Activated CD8-positive, alpha-beta memory T cell treated with anti-CD3 and anti-CD28 coated beads for 24 hours (primary cell): ENCODE measurements around the gene HIVEP1.
"Not testable (repeated sequence)": the region's sequence is repeated elsewhere in the genome, so short reads cannot be mapped to it uniquely, and the experiment has no call there.

Source experiments
- DNase-seq: peaks from one replicate; pipeline ENCODE4 v3.0.0-alpha.2; 2020

HIVEP1 gene

DNA sequence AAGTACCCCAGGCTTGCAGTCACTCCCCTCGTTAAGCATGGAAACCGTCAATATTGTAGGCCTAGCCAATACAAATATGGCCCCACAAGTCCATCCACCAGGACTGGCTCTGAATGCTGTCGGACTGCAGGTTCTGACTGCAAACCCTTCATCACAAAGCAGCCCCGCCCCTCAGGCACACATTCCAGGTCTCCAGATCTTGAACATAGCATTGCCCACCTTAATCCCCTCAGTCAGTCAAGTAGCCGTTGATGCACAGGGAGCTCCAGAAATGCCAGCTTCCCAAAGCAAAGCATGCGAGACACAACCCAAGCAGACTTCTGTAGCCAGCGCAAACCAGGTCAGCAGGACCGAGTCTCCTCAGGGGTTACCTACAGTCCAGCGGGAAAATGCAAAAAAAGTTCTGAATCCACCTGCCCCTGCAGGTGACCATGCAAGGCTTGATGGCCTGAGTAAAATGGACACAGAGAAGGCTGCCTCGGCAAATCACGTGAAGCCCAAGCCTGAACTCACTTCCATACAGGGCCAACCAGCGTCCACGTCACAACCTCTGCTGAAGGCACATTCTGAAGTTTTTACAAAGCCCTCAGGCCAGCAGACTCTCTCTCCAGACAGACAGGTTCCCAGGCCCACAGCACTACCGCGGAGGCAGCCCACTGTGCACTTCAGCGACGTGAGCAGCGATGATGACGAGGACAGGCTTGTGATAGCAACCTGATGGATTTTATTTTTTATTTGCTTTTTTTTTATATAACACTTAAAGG lies 151.8 kb downstream of the HIVEP1 start:
- no peak for DNase-seq

DNA sequence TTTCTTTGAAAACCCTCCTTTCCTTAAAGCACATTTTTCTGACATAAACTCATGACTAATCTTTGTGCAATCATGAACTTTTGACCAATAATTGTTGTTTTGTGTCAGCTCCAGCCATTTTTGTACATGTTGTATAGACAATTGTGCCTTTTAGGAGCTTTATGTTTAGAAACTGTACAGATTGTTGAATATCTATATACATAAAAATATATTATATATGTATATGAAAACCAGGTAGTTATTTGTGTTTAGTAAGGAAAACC lies 152.3 kb downstream of the HIVEP1 start:
- DNase-seq = no peak

DNA sequence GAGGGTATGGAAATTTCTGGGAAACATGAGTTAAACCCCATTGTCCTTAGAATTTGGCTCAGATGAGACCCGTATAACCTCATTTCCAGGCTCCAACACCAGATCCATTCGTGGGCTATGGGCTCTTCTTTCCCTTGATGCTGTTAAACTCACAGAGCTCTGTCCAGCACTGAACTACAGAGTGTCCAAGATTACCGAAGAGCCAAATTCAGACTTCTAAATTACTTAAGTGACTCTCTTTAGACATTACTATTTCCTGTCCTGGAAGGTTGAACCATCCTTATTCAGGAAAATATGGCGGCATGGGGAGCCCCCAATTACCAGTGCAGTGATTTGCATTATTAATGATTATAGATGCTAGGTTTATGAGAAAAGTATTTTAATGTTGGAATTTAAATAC lies 153.2 kb downstream of the HIVEP1 start:
- DNase-seq = no peak

DNA sequence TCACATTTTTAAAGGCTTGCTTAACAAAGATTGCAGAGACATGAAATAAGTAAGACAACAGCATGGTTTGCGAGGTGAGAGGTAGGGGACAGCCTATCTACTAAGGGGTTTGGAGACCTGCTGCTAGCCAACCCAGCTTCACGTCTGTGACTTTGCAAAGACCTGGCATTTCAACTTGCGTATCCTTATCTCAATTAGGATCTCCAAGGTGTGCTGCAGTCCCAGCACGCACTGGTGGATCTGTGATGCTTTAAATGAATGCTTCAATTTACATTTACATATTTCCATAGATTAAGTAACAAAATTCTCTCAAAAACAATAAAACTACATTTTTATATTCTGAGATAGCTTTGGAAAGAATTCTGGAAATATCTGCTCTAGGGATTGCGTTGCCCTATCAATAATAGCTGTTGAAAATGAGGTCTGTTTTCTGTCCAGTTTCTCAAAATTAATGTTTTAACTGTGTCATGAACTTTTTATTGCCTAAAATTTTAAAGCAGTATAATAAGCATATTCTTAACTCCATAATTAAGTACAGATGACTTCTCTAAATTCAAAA lies 153.7 kb downstream of the HIVEP1 start:
- no peak for DNase-seq

DNA sequence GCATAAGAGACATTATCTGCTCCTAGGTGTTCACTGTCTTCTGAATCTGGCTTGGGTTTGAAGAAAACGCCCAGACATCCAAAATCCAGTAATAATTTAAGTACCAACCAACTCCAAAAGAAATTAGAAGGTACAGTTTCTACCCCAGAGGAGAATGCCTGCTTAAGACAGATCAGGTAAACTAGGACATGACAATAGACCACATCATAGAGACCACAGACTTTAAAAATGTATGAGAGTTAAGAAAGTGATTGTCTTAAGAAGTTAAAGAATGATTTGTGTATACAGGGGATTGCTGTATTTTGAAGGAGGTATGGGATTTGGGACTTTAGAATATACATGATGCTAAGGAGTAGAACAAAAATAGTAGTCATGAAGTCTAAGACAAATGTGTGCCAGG lies 157.3 kb downstream of the HIVEP1 start:
- DNase-seq = no peak

DNA sequence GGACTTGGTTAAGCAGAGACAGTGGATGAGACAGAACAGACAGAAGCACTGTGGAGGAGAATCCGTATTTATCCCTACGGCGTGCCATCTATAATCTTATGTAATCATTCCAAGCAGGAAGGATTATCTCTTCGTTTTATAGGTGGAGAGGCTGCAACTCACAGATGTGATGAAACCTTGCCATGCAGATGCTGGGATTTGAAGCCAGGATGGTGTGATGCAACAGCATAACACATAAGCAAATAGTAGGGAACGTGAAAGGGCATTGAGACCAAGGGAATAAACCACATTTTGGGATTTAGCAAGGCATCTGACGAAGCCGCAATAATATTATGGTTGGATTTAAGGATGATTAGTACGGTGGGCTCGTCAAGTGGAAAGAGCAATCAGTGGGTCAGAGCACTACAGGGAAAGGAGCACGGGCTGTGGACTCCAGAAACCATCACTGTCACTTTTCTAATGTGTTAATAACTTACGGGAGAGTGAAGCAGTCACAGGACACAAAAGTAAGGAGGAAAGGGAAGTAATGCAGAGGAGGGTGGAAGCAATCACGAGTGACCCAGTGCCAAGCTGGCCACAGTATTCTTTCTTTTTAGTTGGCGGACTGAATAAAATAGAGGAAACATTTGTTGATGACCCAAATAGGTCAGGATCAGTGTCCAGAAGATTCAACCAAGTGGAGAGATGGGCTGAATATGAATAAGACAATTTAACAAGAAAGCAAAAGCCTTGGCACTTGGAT lies 158.4 kb downstream of the HIVEP1 start:
- no peak for DNase-seq

DNA sequence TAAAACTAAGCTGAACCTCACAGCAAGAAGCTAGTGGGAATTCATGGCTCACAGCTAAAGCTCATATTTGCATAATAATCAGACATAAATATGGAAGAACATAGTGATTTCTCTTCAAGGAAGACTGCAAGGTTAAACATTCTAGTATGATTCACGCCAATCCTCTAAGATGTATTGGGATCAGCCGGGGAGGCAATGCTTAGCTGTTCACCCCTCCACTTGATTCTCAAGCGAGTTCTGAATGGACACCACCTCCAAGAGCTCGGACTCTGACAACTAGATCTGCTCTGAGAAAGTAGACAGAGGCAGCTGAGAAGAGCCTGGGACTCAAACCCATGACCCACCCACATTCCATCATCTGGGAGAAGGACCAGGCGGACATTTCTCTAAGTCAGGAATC lies 159.6 kb downstream of the HIVEP1 start:
- no peak for DNase-seq

DNA sequence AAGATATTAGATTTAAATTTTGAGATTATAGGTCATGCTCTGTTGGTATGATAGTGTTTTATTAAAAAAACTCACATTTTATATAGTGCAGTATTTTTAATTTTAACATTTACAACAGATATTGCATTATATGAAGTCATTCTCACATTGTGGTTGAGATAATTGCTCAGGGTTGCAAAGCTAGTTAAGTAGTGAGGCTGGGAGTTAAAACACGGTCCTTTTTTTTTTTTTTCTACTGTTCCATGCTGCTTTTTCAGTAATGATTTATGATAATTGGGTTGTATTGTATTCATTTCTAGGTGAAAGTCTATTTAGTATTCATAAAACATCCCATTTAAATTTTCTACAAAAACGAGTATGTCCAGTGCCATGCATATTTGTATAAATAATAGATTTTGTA lies 160.5 kb downstream of the HIVEP1 start:
- no peak for DNase-seq

DNA sequence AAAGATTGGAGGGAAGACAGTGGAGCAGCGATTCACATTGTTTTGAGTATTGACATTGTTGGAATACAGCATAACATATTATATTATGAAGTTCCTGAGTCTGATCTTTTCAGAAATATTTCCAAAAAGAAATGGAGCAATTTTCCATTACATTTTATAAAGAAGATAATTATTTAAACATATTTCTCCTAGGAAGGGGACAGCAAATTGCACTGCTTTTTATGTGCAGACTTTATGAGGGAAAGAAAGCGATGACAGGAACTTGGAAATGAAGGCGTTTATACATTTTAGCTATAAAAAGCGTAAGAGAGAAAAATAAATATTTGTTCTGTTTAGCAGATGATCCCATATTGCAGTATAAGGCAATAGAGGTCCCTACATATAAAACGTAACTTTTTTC lies 161.1 kb downstream of the HIVEP1 start:
- DNase-seq = no peak

DNA sequence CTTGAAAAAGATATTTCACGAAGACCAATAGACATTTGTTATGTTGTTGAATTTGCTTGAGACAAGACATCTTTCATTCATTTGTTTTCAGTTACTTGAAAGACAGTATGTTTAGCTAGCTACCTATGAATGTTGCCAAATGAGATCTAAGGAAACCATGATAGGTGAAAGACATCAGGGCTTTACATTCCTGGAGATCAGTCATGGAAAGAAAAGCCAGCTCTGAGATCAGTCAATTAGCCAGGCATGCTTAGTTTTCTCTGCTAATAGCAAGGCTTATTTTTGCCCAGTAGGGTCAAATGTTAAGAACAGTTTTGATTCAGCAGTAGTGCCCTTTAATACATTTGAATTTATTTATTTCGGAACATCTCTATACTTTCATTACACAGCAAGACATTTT lies 161.5 kb downstream of the HIVEP1 start:
- no peak for DNase-seq

DNA sequence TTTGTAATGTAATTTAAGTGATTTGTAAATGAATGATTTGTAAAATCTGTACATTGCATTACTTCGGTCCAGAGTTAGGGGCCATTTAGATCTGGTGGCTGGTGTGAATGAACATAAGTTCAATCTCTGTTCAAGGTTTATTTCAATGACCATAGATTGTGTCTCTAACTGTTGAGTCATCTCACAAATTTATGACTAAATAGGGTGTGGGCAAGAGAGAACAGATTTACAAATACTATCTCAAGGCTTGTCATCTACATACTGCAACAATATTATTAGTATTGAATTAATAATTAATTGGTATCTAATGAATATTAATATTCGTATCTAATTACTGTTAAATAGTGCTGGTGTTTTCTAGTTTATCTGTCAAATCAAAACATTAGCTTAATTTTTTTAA lies 162.8 kb downstream of the HIVEP1 start:
- no peak for DNase-seq

DNA sequence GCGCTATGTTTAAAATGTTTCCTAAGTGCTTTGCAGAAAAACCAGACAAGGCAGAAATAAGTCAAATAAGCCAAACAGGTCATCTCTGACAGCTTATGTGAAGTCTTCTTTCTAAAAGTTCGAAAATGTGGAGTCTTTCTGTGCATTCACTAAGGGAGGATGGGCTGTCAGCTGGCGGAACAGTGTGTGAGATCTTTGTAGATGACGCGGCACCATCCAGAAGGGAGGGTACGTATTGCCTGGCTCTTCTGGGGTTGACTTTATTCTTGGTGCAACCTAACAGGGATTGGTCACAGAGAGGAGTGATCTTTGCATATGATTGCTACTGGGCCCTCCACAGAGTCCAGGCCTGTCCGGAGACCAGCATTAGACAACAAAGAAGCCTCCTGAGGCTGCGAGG lies 163.5 kb downstream of the HIVEP1 start:
- no peak for DNase-seq

DNA sequence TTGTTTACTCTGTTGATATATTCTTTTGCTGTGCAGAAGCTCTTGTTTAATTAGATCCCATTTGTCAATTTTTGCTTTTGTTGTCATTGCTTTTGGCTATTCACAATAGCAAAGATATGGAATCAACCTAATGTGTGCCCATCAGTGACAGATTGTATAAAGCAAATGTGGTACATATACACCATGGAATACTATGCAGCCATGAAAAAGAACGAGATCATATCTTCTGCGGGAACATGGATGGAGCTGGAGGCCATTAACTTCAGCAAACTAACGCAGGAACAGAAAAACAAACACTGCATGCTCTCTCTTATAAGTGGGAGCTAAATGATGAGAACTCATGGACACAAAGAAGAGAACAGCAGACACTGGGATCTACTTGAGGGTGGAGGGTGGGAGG lies 164.7 kb downstream of the HIVEP1 start:
- not testable (repeated sequence) for DNase-seq

DNA sequence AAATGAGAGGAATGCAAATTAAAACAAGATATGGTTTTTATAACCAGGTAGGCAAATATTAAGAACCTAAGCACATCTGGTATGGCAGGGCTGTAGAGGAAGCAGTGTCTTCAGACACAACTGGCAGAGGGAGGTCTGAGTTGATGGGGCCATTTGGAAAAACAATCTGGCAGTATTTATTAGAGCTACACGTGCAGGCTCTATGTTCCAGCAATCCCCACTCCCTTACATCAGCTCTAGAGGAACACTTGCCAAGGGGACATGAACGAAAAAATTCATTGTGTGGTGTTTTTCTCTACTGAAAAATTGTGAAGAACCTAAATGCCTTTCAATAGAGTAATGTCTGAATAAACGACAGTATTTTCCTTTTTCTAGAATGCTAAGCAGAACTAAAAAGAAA lies 166.4 kb downstream of the HIVEP1 start:
- no peak for DNase-seq

DNA sequence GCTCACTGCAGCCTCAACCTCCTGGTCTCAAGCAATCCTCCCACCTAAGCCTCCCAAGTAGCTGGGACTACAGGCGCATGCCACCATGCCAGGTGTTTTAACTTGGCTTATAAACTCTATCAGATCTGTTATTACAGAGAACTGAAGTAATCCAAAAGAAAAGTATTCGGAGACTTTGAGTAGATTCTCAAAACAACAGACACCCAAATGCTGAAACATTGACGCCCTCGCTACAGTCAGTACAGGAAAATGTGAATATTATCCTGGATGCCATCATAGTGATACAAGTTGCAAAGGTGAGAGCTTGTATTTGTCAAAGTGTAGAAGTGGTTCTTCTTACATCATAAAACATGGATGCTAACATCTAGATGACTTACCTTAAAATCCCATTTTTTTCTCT lies 169.4 kb downstream of the HIVEP1 start:
- no peak for DNase-seq

DNA sequence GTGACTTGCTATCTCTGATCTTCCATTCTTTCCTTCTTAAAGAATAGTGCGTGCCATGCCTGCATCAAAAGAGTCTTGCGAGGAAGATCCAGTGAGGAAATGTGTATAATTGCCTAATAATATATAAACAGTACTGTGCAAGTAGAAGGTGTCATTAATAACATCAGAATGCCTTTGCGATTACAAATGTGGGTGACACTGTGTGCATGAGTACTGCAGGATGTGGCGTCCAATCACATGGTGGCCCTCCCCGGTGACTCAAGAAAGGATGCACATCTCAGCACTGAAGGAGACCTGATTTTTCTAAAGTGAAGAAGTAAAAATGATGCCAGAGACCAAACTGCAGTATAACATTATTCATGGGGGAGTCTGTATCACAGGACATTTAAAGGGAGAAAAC lies 170.6 kb downstream of the HIVEP1 start:
- no peak for DNase-seq

DNA sequence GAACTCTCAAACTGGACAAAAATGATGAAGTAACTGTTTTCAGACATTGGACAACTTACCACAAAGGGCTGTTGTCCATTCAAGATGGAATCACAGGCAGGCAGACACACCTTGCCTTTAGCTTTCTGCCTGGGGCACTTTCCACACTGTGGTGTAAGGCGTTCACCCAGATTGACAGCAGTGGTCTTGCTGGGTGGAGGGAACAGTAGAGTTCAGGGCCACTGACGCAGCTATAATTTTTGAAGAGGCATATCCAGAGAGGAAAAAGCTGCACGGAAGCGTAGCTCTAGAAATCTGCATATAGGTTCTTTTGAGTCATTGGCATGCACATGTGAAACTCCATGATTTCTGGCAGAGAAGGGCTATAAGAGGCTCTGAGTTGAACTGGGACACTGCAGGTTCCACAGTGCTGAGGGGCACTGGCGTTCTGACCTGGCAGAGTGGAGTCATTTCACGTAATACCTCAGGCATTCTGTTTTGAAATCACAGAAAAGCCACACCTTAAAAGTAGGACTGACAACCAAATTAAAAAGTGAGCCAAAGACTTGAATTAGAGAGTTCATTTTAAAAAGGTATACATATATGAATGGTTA lies 173.1 kb downstream of the HIVEP1 start:
- no peak for DNase-seq

DNA sequence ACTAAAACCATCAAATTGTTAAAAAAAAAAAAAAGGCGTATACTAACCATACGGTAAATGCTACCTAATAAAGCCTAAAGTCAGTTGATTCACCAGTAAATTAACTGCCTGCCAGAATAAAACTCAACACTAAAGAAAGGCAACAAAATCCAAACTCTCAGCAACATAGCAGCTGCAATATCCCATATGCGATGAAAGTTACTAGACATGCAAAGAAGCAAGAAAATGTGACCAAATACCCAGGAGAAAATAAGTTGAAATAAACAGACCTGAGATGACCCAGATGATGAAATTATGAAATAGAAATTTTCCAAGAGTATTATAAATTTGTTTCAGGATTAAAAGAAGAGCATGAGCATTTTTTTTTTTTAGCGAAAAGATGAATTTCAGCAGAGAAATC lies 174.4 kb downstream of the HIVEP1 start:
- DNase-seq = no peak

DNA sequence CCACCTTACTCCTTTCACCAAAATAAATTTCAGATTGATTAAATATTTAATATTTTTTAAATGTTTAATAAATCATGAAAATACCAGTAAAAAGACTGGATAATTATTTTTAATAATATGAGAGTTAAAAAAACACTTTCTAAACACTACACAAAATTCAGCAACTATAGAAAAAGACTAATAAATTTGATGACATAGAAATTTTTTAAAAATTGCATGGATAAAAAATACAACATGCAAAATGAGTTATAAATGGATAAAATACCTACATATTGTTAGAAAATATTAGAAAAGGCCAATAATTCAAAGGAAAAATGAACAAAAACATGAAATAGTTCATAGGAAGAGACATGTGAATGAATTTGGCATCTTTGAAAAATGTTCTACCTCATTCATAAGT lies 177.0 kb downstream of the HIVEP1 start:
- DNase-seq = no peak

DNA sequence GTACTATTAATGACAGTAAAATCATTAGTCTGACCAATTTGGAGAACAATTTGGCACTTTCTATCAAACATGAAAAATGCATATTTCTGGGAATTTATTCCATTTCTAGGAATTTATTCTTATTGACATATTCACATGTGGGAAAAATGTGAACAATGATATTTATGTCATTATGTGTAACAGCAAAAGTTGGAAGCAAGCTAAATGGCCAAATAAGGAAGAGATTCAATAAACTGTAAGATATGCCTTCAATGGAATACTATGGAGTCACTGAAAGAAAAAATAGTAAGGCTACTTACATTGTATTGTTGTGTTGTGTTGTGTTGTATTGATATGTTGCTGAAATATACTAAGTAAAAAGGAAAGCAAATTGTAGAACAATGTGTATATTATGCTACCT lies 177.5 kb downstream of the HIVEP1 start:
- DNase-seq = no peak

DNA sequence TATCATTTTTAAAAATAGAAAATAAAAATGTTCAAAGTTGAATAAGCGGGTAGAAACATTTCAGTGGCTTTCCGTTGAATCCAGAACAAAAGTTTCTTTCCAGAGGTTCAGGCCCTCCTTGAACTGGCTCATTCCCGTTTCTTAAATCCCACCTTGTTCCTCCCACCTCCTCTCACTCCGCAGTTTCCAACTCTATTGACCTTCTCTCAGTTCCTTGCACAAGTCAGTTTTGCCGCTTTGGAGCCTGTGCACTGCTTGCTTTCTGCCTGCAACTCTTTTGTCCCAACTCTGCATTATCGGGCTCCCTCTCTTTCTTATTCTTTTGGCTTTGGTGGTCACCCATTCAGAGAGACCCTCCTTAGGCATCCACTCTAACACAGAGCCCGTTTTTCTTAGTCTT lies 178.1 kb downstream of the HIVEP1 start:
- DNase-seq = no peak

DNA sequence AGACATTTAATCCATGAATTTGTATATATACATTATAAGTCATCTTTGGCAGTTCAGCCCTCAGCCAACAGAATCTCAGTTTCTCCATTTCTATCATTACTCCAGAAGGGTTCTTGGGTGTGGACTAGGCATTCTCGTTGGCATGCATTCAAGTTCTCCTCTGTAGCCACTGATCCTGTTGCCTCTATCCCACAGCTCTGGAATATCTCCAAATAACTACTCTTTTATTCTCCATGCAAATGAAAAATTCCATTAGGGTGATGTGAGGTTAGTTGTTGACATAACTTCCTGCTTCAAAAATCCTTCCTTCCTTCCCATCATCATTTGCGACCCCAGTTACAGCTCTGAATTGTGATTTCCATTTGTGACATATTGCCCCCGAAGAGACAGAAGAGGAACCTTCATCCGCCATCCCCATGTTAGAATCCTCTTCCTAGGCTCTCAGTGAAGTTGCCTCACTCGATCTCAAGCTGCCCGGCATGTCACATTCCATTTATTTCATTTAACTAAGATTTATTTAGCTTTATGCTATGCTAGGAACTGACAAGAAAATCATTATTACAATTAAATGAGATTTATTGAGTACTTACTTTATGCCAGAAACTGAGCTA lies 184.3 kb downstream of the HIVEP1 start:
- DNase-seq = no peak

DNA sequence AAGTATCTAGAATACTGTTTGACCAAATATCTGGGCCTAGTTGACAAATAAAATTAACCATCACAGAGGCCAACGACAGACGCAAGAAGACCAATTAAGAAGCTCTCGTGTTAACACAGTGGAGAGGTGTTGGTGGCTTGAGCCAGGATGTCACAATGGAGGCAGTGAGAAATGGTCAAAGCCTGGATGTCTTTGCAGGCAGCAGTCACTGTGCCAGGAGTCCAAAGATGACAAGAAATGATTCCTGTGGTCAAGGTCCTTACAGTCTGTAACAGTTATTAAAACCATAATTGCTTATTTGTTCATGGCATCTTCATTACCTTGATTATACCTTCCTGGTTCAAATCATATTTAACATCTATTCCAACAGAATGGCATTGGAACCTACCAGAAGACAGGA lies 186.7 kb downstream of the HIVEP1 start:
- no peak for DNase-seq

DNA sequence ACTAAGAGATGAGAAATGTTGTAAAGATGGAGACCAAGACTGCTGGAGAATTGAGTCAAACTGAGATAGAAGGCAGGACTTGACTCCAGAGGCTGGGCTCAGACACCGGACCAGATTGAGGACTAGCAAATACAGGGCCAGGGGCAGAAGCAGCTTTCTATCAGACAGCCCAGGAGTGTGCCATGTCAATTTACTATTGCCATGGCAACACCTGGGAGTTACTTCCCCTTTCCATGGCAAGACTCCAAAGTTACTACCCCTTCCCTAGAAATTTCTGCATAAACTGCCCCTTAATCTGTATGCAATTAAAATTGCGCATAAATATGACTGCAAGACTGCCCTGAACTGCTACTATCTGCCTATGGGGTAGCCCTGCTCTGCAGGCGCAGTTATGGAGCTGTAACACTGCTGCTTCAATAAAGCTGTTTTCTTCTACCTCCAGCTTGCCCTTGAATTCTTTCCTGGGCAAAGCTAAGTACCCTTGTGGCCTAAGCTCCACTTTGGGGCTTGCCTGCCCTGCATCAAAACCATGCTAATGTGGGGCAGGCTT lies 188.0 kb downstream of the HIVEP1 start:
- no peak for DNase-seq
